ENCODE results near the gene FYB1.

The FYB1 gene

DNA sequence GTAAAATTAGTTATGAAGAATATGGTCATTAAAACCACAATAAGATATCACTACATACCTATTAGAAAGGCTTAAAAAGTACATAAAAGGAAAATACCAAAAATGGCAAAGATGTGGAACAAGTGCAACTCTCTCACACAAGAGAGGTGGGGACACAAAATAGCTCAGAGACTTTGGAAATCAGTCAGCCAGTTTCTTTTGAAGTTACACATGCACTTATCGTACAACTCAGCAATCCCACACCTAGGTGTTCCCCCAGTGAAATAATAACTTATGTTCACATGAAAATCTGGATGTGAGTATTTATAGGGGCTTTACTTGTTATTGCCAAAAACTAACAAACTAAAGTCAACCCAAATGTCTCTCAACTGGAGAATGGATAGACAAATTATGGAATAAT, 135.4 kb downstream of the FYB1 start:
- Histone ChIP-seq H3K9ac (no peak overlapping the region), H3K4me1 (no peaks in the 10 kb centered on the region), H3K4me2 (no peak overlapping the region), H3K27me3 (no peaks in the 10 kb centered on the region), H3K36me3 (no peaks in the 10 kb centered on the region), H3K9me3 (replicated peaks in 1 of 11) (peaks cover 0 to 14% (median 4%) of the 10 kb centered on the region in 11 experiments; a peak in 7 of 22 replicates), H4K20me1 (no peaks in the 10 kb centered on the region), H3K4me3 (no peak overlapping the region), H3K27ac (no peak overlapping the region)
- TF ChIP-seq Cebpa-rat (IDR thresholded peaks at IDR 0.05), result no peak

DNA sequence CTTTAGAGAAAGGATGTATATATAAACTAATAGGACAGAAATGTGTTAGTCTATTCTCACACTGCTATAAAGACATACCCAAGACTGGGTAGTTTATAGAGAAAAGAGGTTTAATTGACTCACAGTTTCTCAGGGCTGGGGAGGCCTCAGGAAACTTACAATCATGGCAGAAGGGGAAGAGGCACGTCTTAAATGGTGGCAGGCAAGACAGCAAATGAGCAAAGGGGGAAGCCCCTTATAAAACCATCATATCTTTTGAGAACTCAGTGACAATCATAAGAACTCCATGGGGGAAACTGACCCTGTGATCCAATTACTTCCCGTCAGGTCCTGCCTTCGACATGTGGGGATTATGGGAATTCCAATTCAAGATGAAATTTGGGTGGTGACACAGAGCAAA, 136.4 kb downstream of the FYB1 start:
- no peak for TF ChIP-seq Cebpa-rat (IDR thresholded peaks at IDR 0.05)
- H3K4me1 ChIP-seq, result no peaks in the 10 kb centered on the region
- H3K36me3 ChIP-seq, result no peaks in the 10 kb centered on the region
- H3K9me3 ChIP-seq (replicated peaks in 1 of 11), result peaks cover 0 to 14% (median 4%) of the 10 kb centered on the region in 11 experiments; a peak in 7 of 22 replicates
- no peak overlapping the region for H3K9ac ChIP-seq
- H4K20me1 ChIP-seq, result no peaks in the 10 kb centered on the region
- no peak overlapping the region for H3K4me2 ChIP-seq
- H3K27ac ChIP-seq, result no peak overlapping the region
- no peak overlapping the region for H3K4me3 ChIP-seq
- H3K27me3 ChIP-seq, result no peaks in the 10 kb centered on the region

DNA sequence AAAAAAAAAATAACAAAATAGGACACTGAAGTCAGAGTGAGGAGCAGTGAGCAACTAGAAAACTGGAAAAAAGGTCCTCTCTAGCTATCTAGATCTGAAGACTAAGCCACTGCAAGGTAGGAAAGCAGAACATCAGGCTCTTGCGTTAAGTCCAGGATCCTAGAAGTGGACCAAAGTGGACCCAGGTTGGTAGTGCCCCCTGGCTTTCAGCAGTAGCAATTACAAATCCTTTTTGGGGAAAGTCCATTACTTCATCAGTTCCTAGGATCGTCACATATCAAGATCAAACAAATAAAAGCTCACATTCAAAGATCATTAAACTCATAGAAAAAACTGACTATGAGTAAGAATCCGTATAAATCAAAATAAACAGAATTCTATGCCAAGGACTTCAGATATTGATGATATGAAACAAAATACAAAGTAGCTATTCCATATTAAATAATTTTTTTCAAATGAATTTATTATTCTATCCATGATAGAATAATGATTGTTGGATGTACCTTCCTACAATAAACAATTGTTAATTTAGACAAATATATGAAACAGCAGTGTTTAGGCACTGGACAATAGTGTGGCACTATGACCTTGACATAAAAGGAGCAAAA, 138.7 kb downstream of the FYB1 start:
- no peaks in the 10 kb centered on the region for H3K36me3 ChIP-seq
- no peak overlapping the region for H3K9ac ChIP-seq
- no peaks in the 10 kb centered on the region for H4K20me1 ChIP-seq
- H3K27me3 ChIP-seq, result no peaks in the 10 kb centered on the region
- peaks cover 11 to 20% (median 18%) of the 10 kb centered on the region in 10 experiments for H3K4me1 ChIP-seq
- H3K4me3 ChIP-seq, result no peak overlapping the region
- no peak overlapping the region for H3K4me2 ChIP-seq
- H3K27ac ChIP-seq, result no peak overlapping the region
- peaks cover 0 to 14% (median 4%) of the 10 kb centered on the region in 11 experiments; a peak in 7 of 22 replicates for H3K9me3 ChIP-seq (replicated peaks in 1 of 11)
- no peak for TF ChIP-seq Cebpa-rat (IDR thresholded peaks at IDR 0.05)

GRCh38 chr5:39080168-39080567, 139.2 kb downstream of the FYB1 start:
- no peaks in the 10 kb centered on the region for H3K27me3 ChIP-seq
- no peaks in the 10 kb centered on the region for H3K36me3 ChIP-seq
- H3K4me3 ChIP-seq, result no peak overlapping the region
- H3K27ac ChIP-seq, result no peak overlapping the region
- TF ChIP-seq Cebpa-rat (IDR thresholded peaks at IDR 0.05), result no peak
- no peaks in the 10 kb centered on the region for H4K20me1 ChIP-seq
- H3K4me2 ChIP-seq, result no peak overlapping the region
- peaks cover 0 to 14% (median 4%) of the 10 kb centered on the region in 11 experiments; a peak in 7 of 22 replicates for H3K9me3 ChIP-seq (replicated peaks in 1 of 11)
- peaks cover 11 to 25% (median 23%) of the 10 kb centered on the region in 10 experiments for H3K4me1 ChIP-seq
- H3K9ac ChIP-seq, result no peak overlapping the region

- Histone ChIP-seq H3K4me1 (peaks cover 11 to 26% (median 23%) of the 10 kb centered on the region in 10 experiments), H3K36me3 (no peaks in the 10 kb centered on the region), H3K9ac (no peak overlapping the region), H4K20me1 (no peaks in the 10 kb centered on the region), H3K4me2 (no peak overlapping the region), H3K27ac (no peak overlapping the region), H3K4me3 (no peak overlapping the region), H3K27me3 (no peaks in the 10 kb centered on the region), H3K9me3 (replicated peaks in 1 of 11) (peaks cover 0 to 14% (median 4%) of the 10 kb centered on the region in 11 experiments; a peak in 7 of 22 replicates)
- TF ChIP-seq Cebpa-rat (IDR thresholded peaks at IDR 0.05), result no peak
Measured at GRCh38 chr5:39079147-39079546, 140.2 kb downstream of the FYB1 start.

DNA sequence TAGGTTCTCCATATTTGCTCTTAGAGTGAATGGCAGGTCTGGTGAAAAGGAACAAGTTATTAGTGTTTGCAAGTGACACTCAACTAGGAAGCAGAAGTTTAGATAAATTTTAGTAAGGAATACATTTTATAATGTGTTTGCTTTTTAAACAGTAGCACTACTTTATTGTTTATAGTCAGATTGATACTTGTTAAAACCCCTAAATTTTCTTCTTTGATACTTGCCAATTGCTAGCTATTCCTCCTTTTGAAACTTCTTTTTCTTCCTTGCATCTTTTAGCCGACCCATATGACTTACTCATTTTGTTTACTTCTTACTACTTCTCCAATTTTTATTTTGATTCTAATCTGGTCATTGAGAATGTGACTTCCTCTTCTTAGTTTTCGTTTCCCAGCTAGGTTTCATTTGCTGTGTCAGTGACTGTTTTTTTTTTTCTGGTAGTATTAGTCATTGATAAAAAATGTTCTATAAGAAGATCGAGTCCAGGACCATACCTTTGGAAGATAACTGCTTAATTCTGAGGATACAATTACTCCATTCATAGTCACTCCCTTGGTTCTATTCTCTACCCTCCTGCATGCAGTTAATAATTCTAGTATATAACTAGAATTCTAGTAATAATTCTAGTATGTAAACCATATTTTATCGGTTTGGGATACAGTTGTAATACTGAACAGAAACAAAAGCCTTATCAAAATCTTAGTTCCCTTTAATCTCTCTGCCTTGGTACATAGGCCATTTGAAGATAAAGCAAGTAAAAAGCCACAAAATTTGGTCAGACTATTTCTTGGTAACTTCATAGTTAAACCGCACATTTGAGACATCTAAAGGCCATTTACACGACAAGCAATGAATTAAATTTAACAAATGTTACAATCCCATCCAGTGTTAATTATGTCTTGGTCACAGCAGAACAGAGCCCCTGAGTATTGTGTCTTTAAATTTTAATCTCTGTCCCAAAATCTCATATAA, 142.3 kb downstream of the FYB1 start:
- no peaks in the 10 kb centered on the region for H3K27me3 ChIP-seq
- H3K4me3 ChIP-seq, result peak overlapping the region in 4 of 10 experiments; percentile 31 to 41 (median 37); a peak in 6 of 20 replicates
- H3K4me1 ChIP-seq, result peaks cover 22 to 38% (median 33%) of the 10 kb centered on the region in 10 experiments
- TF ChIP-seq Cebpa-rat (IDR thresholded peaks at IDR 0.05), result no peak
- H3K27ac ChIP-seq, result peak overlapping the region in 9 of 11 experiments; percentile 48 to 100 (median 78); a peak in 18 of 22 replicates
- peak overlapping the region in 8 of 11 experiments; percentile 10 to 71 (median 59); a peak in 12 of 22 replicates for H3K9ac ChIP-seq
- peak overlapping the region; percentile 34 to 90 (median 69); a peak in 20 of 22 replicates for H3K4me2 ChIP-seq
- peaks cover 0 to 2% (median 0%) of the 10 kb centered on the region in 11 experiments; a peak in 2 of 22 replicates for H3K36me3 ChIP-seq
- peaks cover 10 to 19% (median 13%) of the 10 kb centered on the region in 11 experiments; a peak in 17 of 22 replicates for H4K20me1 ChIP-seq
- 0 out of 22 replicates have a peak, but pooled peaks cover 0 to 3% (median 0%) of the 10 kb centered on the region in 11 experiments for H3K9me3 ChIP-seq (replicated peaks in 1 of 11)

GRCh38 chr5:39076101-39076756, 143.1 kb downstream of the FYB1 start:
- H3K27me3 ChIP-seq, result no peaks in the 10 kb centered on the region
- no peak for TF ChIP-seq Cebpa-rat (IDR thresholded peaks at IDR 0.05)
- peaks cover 26 to 45% (median 40%) of the 10 kb centered on the region in 10 experiments for H3K4me1 ChIP-seq
- peaks cover 10 to 26% (median 21%) of the 10 kb centered on the region in 11 experiments; a peak in 17 of 22 replicates for H4K20me1 ChIP-seq
- peak overlapping the region in 8 of 11 experiments; percentile 10 to 71 (median 59); a peak in 11 of 22 replicates for H3K9ac ChIP-seq
- H3K9me3 ChIP-seq (replicated peaks in 1 of 11), result no peaks in the 10 kb centered on the region
- peak overlapping the region in 4 of 10 experiments; percentile 9 to 41 (median 37); a peak in 6 of 20 replicates for H3K4me3 ChIP-seq
- peak overlapping the region in 9 of 11 experiments; percentile 48 to 100 (median 78); a peak in 18 of 22 replicates for H3K27ac ChIP-seq
- peaks cover 0 to 3% (median 0%) of the 10 kb centered on the region in 11 experiments; a peak in 3 of 22 replicates for H3K36me3 ChIP-seq
- peak overlapping the region; percentile 34 to 90 (median 69); a peak in 20 of 22 replicates for H3K4me2 ChIP-seq

Data from BLaER1 treated with 17β-estradiol and CSF1 and Interleukin-3, amounts not matched to agents 10 nM and 100 nM (cell line).